Mucosa of rectum (tissue), 2 donors: Measurements from ENCODE around the gene RAB25.
A peak's percentile ranks its signal among the peaks of the same experiment; 100 is the strongest.

Source experiments
- H3K27ac ChIP-seq, 2 donors: one replicate each; pipeline ENCODE4 v1.7.0; 2013; ENCODE audit warnings: inconsistent platforms in 2 of 2, low read depth in 2 of 2, low read length in 2 of 2
- H3K27me3 ChIP-seq, 2 donors: one replicate each; pipeline ENCODE4 v1.7.0; 2013; ENCODE audit warnings: low read length in 2 of 2; ENCODE audit not compliant: control insufficient read depth in 2 of 2, insufficient read depth in 2 of 2
- H3K36me3 ChIP-seq, 2 donors: one replicate each; pipeline ENCODE4 v1.7.0; 2013; ENCODE audit warnings: low read length in 2 of 2; ENCODE audit not compliant: control insufficient read depth in 2 of 2, insufficient read depth in 2 of 2
- H3K4me1 ChIP-seq, 2 donors: one replicate each; pipeline ENCODE4 v1.7.0; 2013; ENCODE audit warnings: low read length in 2 of 2, mild to moderate bottlenecking in 1 of 2; ENCODE audit not compliant: control insufficient read depth in 2 of 2, insufficient read depth in 2 of 2
- H3K4me3 ChIP-seq, 2 donors: one replicate each; pipeline ENCODE4 v1.7.0; 2013; ENCODE audit warnings: low read length in 2 of 2
- H3K9ac ChIP-seq, 2 donors: one replicate each; pipeline ENCODE4 v1.7.0; 2013; ENCODE audit warnings: low read length in 2 of 2, low read depth in 1 of 2, mild to moderate bottlenecking in 1 of 2
- H3K9me3 ChIP-seq, 2 donors: one replicate each; pipeline ENCODE4 v1.7.0; 2013; ENCODE audit warnings: low read length in 2 of 2; ENCODE audit not compliant: control insufficient read depth in 2 of 2
- donor health status: healthy.
- donor health status: Normal muscosa, but diverticular disease.

The RAB25 gene

DNA sequence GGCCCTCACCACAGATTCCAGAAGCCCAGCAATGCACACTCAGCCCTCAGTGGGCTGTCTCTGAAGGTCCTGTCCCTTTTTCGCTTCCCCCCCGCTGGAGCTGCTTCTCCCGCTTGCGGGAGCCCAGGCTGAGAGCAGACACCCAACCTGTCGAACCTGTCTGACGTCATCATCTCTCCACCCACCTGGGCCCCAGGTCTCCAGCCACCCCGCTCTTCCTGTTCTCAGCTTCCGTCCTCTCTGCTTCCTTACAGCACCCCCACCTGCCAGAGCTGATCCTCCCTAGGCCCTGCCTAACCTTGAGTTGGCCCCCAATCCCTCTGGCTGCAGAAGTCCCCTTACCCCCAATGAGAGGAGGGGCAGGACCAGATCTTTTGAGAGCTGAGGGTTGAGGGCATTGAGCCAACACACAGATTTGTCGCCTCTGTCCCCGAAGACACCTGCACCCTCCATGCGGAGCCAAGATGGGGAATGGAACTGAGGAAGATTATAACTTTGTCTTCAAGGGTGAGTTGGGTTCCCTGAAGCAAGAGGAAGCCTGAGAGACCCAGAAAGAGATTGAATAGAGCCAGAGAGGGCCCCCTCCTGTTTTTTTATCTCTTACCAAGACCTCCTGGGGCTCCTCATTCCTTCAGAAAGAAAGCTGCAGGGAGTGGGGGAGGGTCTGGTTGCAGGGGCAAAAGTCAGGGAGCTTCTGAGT, at the start of gene RAB25:
TSS of gene RAB25 (plus strand) at position 224 of the 700 bp plus-strand sequence. CDS start at position 465, 241 bp downstream.
- peaks cover 2 to 9% of the 10 kb centered on the region in 2 donors for H3K4me1 ChIP-seq
- H3K9ac ChIP-seq, result peak within 1 kb of the TSS; percentile 85 to 94
- H3K4me3 ChIP-seq, result peak within 1 kb of the TSS; percentile 84 to 85
- no peaks in the 10 kb centered on the region for H3K9me3 ChIP-seq
- H3K27me3 ChIP-seq, result no peaks in the 10 kb centered on the region
- H3K36me3 ChIP-seq, result peaks cover 6 to 12% of the 10 kb centered on the region in 2 donors
- peak within 1 kb of the TSS; percentile 82 to 95 for H3K27ac ChIP-seq

GRCh38 chr1:156012051-156012817, 48.7 kb upstream of the RAB25 start:
- H3K9me3 ChIP-seq, result no peaks in the 10 kb centered on the region
- H3K27ac ChIP-seq, result no peak overlapping the region
- H3K9ac ChIP-seq, result no peak overlapping the region
- H3K36me3 ChIP-seq, result peaks cover 48 to 67% of the 10 kb centered on the region in 2 donors
- no peaks in the 10 kb centered on the region for H3K27me3 ChIP-seq
- H3K4me3 ChIP-seq, result no peak overlapping the region
- no peaks in the 10 kb centered on the region for H3K4me1 ChIP-seq

- Histone ChIP-seq H3K4me3 (no peak overlapping the region), H3K9me3 (no peaks in the 10 kb centered on the region), H3K36me3 (peaks cover 46 to 63% of the 10 kb centered on the region in 2 donors), H3K27me3 (no peaks in the 10 kb centered on the region), H3K9ac (no peak overlapping the region), H3K4me1 (peaks cover 2 to 3% of the 10 kb centered on the region in 2 donors), H3K27ac (no peak overlapping the region)
Observed at GRCh38 chr1:156014829-156015228, 46.1 kb upstream of the RAB25 start.

GRCh38 chr1:156019946-156020292, 41.0 kb upstream of the RAB25 start:
- Histone ChIP-seq H3K36me3 (peaks cover 17 to 20% of the 10 kb centered on the region in 2 donors), H3K27me3 (no peaks in the 10 kb centered on the region), H3K4me1 (peaks cover 7 to 8% of the 10 kb centered on the region in 2 donors), H3K27ac (no peak overlapping the region), H3K9me3 (no peaks in the 10 kb centered on the region), H3K4me3 (peak overlapping the region; percentile 87 to 91), H3K9ac (peak overlapping the region; percentile 80 to 83)

DNA sequence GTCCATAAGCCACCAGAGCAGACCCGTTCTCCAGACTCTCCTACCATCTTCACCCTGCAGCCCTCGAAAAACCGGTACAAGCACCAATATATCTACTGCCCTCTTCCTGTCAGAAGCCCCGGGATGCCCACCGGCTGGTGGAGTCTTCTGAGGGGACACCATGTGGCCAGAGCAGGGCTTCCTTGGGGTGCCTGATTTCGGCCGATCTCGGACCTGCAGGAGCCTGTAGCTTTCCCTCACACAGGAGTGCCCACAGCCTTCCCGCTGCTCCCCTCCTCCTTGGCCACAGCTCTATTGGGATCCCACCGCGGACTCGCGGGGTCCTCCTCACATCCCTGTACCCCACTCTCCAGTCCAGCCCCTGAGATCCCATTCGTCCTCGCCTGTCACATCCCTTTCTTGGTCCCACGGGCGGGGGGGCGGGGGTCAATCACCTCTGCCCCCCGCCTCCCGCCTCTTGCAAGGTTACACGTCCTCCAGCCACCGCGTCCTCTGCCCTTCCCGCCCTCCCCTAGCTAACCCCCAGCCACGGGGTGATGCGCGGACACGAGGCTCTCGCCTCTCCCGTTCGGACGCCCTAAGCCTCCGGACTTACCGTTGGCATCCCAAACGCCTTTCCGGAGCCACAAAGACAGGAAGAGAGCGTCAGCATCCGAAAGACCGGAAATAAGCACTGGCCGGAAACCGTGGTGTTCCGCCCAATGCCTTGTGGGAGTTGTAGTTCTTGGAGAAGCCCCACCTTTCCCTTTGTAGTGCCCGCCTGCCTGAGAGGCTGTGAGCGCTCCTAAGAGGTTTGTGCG, 40.5 kb upstream of the RAB25 start, which contains the start of gene SSR2:
TSS of gene SSR2 (minus strand) at position 659 of the 800 bp plus-strand sequence. CDS start 784 bp downstream, outside the sequence.
- no peaks in the 10 kb centered on the region for H3K27me3 ChIP-seq
- H3K27ac ChIP-seq, result peak within 1 kb of the TSS; percentile 65 to 68
- H3K4me1 ChIP-seq, result peaks cover 7 to 8% of the 10 kb centered on the region in 2 donors
- H3K9ac ChIP-seq, result peak within 1 kb of the TSS; percentile 80 to 83
- peaks cover 16 to 18% of the 10 kb centered on the region in 2 donors for H3K36me3 ChIP-seq
- H3K4me3 ChIP-seq, result peak within 1 kb of the TSS; percentile 87 to 91
- no peaks in the 10 kb centered on the region for H3K9me3 ChIP-seq

DNA sequence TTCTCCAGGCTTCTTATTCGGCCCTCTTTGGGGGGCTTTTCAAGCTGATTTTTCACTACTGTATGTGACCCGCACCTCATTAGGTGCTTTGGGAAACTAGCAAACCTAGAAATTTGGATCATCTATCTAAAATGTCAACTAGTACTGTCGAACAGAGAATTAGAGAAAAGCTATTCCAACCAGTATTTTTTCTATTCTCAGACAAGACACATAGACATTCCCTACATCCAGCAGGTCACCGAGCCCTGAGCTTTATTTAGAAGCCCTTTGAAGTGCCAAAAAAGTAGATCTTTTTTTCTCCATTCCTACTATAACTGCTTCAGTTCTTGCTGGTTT, 39.9 kb upstream of the RAB25 start:
- Histone ChIP-seq H3K27me3 (no peaks in the 10 kb centered on the region), H3K27ac (no peak overlapping the region), H3K4me3 (peak overlapping the region; percentile 87 to 91), H3K4me1 (peaks cover 7 to 8% of the 10 kb centered on the region in 2 donors), H3K9me3 (no peaks in the 10 kb centered on the region), H3K9ac (peak overlapping the region; percentile 58 to 80), H3K36me3 (peaks cover 16 to 18% of the 10 kb centered on the region in 2 donors)

- Histone ChIP-seq H3K4me3 (no peak overlapping the region), H3K9me3 (no peaks in the 10 kb centered on the region), H3K4me1 (peaks cover 7 to 8% of the 10 kb centered on the region in 2 donors), H3K27me3 (no peaks in the 10 kb centered on the region), H3K27ac (no peak overlapping the region), H3K36me3 (peaks cover 10 to 12% of the 10 kb centered on the region in 2 donors), H3K9ac (no peak overlapping the region)
Observed at GRCh38 chr1:156021954-156022353, 39.0 kb upstream of the RAB25 start.

- no peak overlapping the region for H3K4me3 ChIP-seq
Observed at GRCh38 chr1:156024801-156025200, 36.2 kb upstream of the RAB25 start.

DNA sequence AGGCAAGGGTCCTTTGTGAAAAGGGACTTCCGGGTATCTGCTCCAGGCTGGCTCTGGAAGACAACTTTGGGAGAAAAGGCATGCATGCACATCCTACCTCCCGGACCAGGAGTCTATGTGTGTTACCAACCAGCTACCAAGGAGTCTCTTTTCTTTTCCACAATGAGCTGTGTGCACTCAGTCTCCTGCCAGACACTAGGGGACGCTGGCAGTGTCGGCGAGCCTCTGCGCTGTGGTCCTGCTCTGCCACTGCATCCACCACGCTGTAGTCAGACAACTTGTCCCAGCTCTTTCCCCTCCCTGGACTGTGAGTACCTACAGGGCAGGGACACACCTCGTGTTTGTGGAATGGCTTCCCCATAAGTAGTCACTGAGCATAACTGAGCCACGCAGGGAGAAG, 35.1 kb upstream of the RAB25 start:
- H3K27me3 ChIP-seq, result no peaks in the 10 kb centered on the region
- H3K9ac ChIP-seq, result no peak overlapping the region
- no peaks in the 10 kb centered on the region for H3K4me1 ChIP-seq
- H3K4me3 ChIP-seq, result no peak overlapping the region
- no peaks in the 10 kb centered on the region for H3K36me3 ChIP-seq
- H3K27ac ChIP-seq, result no peak overlapping the region
- no peaks in the 10 kb centered on the region for H3K9me3 ChIP-seq

More at GRCh38 chr1:156024801-156025200, 36.2 kb upstream of the RAB25 start:
- no peak overlapping the region for H3K27ac ChIP-seq
- no peaks in the 10 kb centered on the region for H3K27me3 ChIP-seq
- H3K36me3 ChIP-seq, result no peaks in the 10 kb centered on the region
- peaks cover 4 to 6% of the 10 kb centered on the region in 2 donors for H3K4me1 ChIP-seq
- H3K9ac ChIP-seq, result no peak overlapping the region
- H3K9me3 ChIP-seq, result no peaks in the 10 kb centered on the region
